ENCODE results near the gene HNRNPA2B1.
"Not testable (repeated sequence)": the region's sequence is repeated elsewhere in the genome, so short reads cannot be mapped to it uniquely, and the experiment has no call there.

Gene HNRNPA2B1

GRCh38 chr7:26160896-26161295, 39.6 kb downstream of the HNRNPA2B1 start:
- no peak for DNase-seq

DNA sequence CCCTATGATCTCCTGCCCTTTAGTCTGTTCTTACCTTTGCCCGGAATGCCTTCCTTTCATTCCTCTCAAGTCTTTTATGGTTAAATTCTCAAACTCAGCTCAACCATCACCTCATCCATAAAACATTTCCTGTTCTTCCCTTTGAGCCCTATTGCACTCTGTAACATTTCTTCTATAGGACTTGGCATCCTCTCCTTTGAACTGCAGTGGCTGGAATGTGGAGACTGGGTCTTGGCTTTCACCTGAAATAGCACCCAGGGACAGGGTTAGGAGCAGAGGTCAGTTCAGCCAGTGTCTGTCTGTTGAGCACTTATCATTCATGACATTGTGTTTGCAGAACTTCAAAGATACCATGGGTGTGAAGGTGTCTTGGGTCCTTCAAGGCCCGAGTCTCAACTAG, 41.3 kb downstream of the HNRNPA2B1 start:
- DNase-seq = no peak

DNA sequence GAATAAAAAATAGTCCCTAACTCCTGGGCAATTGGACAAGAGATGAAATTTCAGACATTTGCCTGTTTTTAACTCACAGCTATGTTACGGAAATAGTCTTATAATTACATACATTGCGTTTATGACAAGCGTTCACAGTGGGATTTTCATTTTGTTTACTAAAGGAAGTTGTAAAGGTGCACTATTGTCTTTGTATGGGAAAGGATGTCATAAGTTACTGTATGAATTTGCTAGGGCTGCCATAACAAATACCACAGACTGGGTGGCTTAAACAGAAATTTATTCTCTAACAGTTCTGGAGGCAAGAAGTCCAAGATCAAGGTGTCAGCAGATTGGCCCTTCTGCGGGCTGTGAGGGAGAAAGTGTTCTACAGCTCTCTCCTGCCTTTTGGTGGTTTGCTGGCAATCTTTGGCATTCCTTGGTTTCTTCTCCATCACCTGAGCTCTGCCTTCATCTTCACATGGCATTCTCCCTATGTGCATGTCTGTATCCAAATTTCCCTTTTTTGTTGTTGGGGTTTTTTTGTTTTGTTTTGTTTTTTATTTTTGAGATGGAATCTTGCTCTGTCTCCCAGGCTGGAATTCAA, 42.9 kb downstream of the HNRNPA2B1 start:
- DNase-seq = no peak

GRCh38 chr7:26156451-26157420, 43.8 kb downstream of the HNRNPA2B1 start:
- no peak for DNase-seq

- no peak for DNase-seq
Observed at GRCh38 chr7:26155531-26156375, 44.8 kb downstream of the HNRNPA2B1 start.

DNA sequence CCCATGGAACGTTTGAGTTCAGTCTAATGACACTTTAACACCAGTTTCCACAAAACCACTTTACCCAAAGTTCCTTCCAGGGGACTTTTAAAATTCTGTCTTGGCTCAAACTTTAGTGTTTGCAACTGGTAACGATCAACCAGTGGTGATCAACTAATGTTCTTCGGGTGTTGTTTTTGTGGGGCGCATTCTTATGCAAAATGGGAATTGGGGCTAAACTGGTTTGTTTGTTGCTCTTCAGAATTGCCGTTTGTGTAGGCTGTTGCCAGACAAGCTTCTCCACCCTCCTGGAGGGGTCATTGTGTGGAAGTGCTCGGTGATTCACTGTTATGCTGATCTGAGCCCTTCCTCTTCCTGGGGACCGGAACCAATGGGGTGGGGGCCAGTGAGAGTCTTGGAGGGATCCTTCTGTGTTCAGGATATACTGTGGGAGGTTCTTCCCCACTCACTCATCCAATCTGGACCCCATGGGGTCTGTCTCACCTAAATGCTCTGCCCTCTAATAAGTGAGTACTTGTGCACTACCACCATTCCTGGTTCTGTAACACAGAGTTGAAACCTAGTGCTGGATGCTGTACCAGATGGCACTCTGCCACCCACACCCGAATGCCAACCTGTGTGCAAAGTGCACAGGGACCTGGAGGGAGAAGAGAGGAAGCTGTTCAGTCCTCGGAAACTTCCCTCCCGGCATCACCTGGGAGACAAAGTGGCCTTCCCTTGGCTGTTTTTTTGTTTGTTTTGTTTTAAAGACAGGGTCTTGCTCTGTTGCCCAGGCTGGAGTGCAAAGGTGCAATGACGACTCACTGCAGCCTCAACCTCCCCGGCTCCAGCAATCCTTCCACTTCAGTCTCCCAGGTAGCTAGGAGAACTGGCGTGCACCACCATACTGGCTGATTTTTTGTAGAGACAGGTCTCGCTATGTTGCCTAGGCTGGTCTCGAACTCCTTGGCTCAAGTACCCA, 46.4 kb downstream of the HNRNPA2B1 start:
- no peak for DNase-seq

DNA sequence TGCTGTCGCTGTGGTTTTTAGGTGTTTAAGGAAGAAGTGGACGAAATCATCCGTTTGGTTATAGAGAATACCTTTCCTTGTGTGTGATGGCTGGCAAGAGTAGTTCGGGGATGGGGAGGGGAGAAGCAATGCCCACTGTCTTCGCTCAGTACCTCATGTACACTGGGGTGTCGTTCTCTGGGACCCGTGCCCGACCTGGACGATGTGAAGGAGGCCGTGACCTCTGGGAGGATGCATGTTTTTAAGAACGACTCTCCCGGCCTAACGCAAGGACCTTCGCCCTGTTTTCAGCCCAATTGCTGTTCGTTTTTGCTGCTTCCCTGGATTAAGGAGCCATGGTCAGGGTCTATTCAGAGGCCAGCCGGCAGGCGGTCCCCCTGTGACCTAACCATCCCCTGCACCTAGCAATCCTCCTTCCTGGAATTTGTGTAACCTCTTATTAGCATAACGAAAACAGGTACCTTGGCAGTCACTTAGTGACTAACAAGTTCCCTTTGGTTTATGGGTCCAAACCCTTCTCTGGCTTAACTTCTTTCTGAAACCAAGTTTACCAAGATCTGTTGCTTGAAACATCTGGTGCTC, 47.2 kb downstream of the HNRNPA2B1 start:
- DNase-seq = no peak

DNA sequence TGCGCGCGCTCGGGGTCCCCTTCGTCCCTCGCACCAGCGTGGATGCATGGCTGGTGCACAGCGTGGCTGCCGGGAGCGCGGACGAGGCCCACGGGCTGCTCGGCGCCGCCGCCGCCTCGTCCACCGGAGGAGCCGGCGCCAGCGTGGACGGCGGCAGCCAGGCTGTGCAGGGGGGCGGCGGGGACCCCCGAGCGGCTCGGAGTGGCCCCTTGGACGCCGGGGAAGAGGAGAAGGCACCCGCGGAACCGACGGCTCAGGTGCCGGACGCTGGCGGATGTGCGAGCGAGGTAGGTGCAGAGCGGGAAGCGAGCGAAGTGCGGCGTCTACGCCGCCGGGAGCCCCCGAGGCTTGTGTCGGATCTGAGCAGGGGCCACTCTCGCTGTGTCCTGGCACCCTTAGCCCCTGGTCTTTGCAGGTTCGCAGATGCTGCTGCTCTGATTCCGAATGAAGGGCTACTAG, 47.7 kb downstream of the HNRNPA2B1 start:
- DNase-seq = not testable (repeated sequence)

- DNase-seq = peak; percentile 56
Observed at GRCh38 chr7:26151953-26152781, 48.4 kb downstream of the HNRNPA2B1 start, which contains the start of gene NFE2L3. TSS of gene NFE2L3 (plus strand) at chr7:26152198. CDS start at chr7:26152499, 301 bp downstream.

- DNase-seq = no peak
Observed at GRCh38 chr7:26151650-26151952, 48.9 kb downstream of the HNRNPA2B1 start.

DNA sequence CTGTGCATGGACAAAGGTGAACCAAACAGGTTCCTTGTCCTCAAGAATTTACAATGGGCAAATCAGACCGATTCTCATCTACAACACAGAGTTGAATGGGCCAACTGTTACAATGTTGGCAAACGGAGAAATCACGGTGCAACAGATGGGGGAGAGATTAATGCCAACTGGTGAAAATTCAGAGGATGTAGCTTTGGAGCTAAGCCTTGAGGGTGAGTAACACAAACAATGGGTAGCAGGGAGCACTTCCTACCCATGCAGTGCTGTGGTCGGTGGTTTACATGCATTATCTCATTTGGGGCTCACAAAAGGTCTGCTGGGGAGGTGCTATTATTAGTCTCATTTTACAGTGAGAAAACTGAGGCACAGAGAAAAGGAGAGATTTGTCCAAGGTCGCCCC, 49.5 kb downstream of the HNRNPA2B1 start:
- DNase-seq = no peak

- no peak for DNase-seq
Observed at GRCh38 chr7:26149391-26149977, 51.1 kb downstream of the HNRNPA2B1 start.

GRCh38 chr7:26148307-26148700, 52.2 kb downstream of the HNRNPA2B1 start:
- DNase-seq = not testable (repeated sequence)

GRCh38 chr7:26147646-26148306, 52.8 kb downstream of the HNRNPA2B1 start:
- DNase-seq = not testable (repeated sequence)

DNA sequence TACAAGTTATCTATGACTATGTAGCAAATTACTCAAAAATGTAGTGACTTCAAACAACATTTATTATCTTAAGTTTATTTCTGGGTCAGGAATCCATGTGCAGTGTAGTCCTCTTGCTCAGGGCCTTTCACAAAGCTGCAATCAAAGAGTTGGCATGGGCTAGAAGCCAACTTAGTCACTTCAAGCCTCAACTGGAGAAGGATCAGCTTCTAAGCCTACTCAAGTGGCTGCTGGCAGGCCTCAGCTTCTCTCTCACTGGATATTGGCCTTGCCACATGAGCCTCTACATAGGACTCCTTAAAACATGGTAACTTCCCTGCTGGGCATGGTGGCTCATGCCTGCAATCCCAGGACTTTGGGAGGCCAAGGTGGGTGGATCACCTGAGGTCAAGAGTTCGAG, 53.5 kb downstream of the HNRNPA2B1 start:
- no peak for DNase-seq

DNA sequence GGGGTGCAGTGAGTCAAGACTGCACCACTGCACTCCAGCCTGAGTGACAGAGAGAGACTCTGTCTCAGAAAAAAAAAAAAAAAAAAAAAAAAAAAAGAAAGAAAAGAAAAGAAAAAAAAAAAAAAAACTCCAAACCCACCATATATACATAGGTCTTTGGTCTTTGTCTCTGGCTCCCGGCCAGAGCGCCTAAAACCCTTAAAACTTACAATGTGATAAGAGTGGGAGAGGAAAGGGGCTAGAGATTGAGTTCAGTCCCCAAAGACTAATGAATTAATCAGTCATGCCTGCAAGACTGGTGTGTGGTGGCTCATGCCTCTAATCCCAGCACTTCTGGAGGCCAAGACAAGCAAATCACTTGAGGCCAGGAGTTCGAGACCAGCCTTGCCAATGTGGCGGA, 55.3 kb downstream of the HNRNPA2B1 start:
- no peak for DNase-seq

DNA sequence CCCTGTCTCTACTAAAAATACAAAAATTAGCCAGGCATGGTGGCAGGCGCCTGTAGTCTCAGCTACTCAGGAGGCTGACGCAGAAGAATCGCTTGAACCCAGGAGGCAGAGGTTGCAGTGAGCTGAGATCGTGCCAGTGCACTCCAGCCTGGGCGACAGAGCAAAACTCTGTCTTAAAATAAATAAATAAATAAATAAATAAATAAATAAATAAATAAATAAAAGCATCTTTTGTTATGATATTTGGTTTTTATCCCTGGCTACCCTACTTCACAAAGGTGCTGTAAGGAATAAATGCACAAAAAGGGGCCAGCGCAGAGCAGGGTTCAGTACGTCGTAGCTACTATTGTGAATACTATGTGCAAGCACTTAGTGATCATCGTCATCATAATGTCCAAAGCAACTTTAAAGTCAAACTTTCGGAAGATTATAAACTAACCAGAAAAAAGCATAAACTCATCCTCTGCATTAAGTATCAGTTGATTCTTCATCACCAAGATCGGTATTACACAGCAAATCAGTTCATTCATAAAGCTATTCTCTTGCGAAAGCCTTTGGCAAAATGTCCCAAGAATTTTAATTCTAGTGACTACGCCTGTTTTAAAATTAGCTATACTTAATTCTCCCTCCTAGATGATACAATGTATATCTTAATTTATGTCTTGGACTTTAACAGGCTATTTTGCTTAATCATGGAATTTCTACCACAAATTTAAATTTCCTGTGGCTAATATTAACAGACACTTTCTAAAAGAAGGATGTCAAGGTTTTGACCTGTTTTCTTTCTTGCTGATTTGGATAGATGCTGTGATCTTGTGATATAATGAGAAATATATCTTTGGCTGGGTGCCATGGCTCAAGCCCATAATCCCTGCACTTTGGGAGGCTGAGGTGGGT, 56.1 kb downstream of the HNRNPA2B1 start:
- no peak for DNase-seq

- DNase-seq = no peak
Observed at GRCh38 chr7:26143298-26144048, 57.1 kb downstream of the HNRNPA2B1 start.
